Esophagus squamous epithelium (tissue), 5 donors: Measurements from ENCODE around the gene DNMT3A. TPM values are rescaled to one million over a fixed set of nuclear protein-coding genes. Genes with fewer than 3 reads are reported as not detected.
A peak's percentile ranks its signal among the peaks of the same experiment; 100 is the strongest.

Experiments used
- DNase-seq: peaks from one replicate; lab custom pipeline; 2025; lab: John Stamatoyannopoulos, UW
- H3K27ac ChIP-seq, 4 donors: fragments of 200-600 bp; sonication (generic); one replicate each; pipeline ENCODE4 v1.5.1; 2016 to 2019; ENCODE audit warnings: mild to moderate bottlenecking in 1 of 4
- H3K27me3 ChIP-seq, 4 donors: fragments of 200-600 bp; sonication (generic); 1 replicate in 3 of 4; 2 replicates in 1 of 4; pipeline versions ENCODE4 v1.5.1 to v1.6.0; 2017 to 2021; ENCODE audit warnings: antibody characterized with exemption in 1 of 4
- H3K36me3 ChIP-seq, 3 donors: fragments of 200-600 bp; sonication (generic); one replicate each; pipeline ENCODE4 v1.5.1; 2016 to 2019
- H3K4me1 ChIP-seq, 3 donors: fragments of 200-600 bp; sonication (generic); one replicate each; pipeline ENCODE4 v1.5.1; 2017 to 2019
- H3K4me3 ChIP-seq, 4 donors: fragments of 200-600 bp; sonication (generic); 1 replicate in 3 of 4; 2 replicates in 1 of 4; pipeline ENCODE4 v1.5.1; 2016 to 2019; ENCODE audit warnings: mild to moderate bottlenecking in 2 of 4, moderate library complexity in 1 of 4
- H3K9me3 ChIP-seq, 3 donors: fragments of 200-600 bp; sonication (generic); one replicate each; pipeline ENCODE4 v1.5.1; 2016 to 2019
- CTCF ChIP-seq, 6 experiments: fragments of 450-650 bp in 4 of 6; fragments of 200-600 bp in 2 of 6; sonication (generic) in 2 of 6; IDR thresholded peaks; one replicate each; pipeline ENCODE4 v1.5.1; 2016 to 2019; ENCODE audit warnings: antibody characterized with exemption in 6 of 6, mild to moderate bottlenecking in 4 of 6, moderate library complexity in 4 of 6
- POLR2A ChIP-seq, 4 donors: fragments of 450-650 bp; IDR thresholded peaks; one replicate each; pipeline ENCODE4 v1.6.1; 2017; ENCODE audit warnings: antibody characterized with exemption in 4 of 4, mild to moderate bottlenecking in 4 of 4, moderate library complexity in 3 of 4
- WGBS, 2 donors: methylation state at CpG; one replicate each; pipeline ENCODE4 v1.1.5; 2018; 5-methylcytosine and 5-hydroxymethylcytosine counted together
- intact Hi-C: fragments of 100-400 bp; cut with DNase I; formaldehyde crosslinking; loops from one replicate; pipeline ENCODE4 v1.15.0; 2022
- total RNA-seq, 4 donors: library from RNA; depleted of rRNA; stranded (reverse); fragments of >200 nt; gene quantifications; one replicate each; pipeline ENCODE4 v1.1.0, GENCODE V29; 2016
- donor health status: DM: yes; HTN: yes; CAD: no.

DNMT3A gene
- total RNA-seq, 4 donors from 2014 or later: 4.1 to 13.6 (median 8.2) TPM

GRCh38 chr2:25280051-25280687 is 61.6 kb downstream of the DNMT3A start:
- TF ChIP-seq CTCF (IDR thresholded peaks at IDR 0.05) (no peak), POLR2A (IDR thresholded peaks at IDR 0.05) (no peak)
- H3K36me3 ChIP-seq: peaks cover 0 to 23% (median 5%) of the 10 kb centered on the region in 3 donors
- peaks cover 22 to 76% (median 32%) of the 10 kb centered on the region in 3 donors for H3K4me1 ChIP-seq
- no peaks in the 10 kb centered on the region for H3K9me3 ChIP-seq
- no peak overlapping the region for H3K4me3 ChIP-seq
- DNase-seq: no peak
- intact Hi-C loops: no loop called here
- peak overlapping the region in 1 of 4 donors; percentile 85 for H3K27ac ChIP-seq
- WGBS, 2 donors: 87% methylated on average over 8 to 9 of the region's 10 CpGs
- no peaks in the 10 kb centered on the region for H3K27me3 ChIP-seq

- DNase-seq: peak; percentile 24
- Histone ChIP-seq H3K4me1 (peaks cover 28 to 82% (median 32%) of the 10 kb centered on the region in 3 donors), H3K27ac (peak overlapping the region; percentile 66 to 85 (median 72)), H3K9me3 (no peaks in the 10 kb centered on the region), H3K36me3 (peaks cover 0 to 30% (median 0%) of the 10 kb centered on the region in 3 donors), H3K4me3 (peak overlapping the region; percentile 7 to 44 (median 12)), H3K27me3 (no peaks in the 10 kb centered on the region)
- intact Hi-C loops: no loop called here
- TF ChIP-seq CTCF (IDR thresholded peaks at IDR 0.05) (peak in 1 of 6 experiments; percentile 6), POLR2A (IDR thresholded peaks at IDR 0.05) (no peak)
- 16 to 17% methylated on average over 12 of the region's 12 CpGs for WGBS, 2 donors
These were observed 62.6 kb downstream of the DNMT3A start for GRCh38 chr2:25279091-25279651.

GRCh38 chr2:25276569-25277465 is 64.9 kb downstream of the DNMT3A start:
- 26 to 49% methylated on average over 8 to 29 of the region's 60 CpGs for WGBS, 2 donors
- Histone ChIP-seq H3K36me3 (peaks cover 0 to 39% (median 0%) of the 10 kb centered on the region in 3 donors), H3K9me3 (no peaks in the 10 kb centered on the region), H3K4me3 (peak overlapping the region; percentile 23 to 63 (median 45)), H3K27me3 (no peaks in the 10 kb centered on the region), H3K27ac (peak overlapping the region; percentile 64 to 85 (median 76)), H3K4me1 (peaks cover 32 to 91% (median 35%) of the 10 kb centered on the region in 3 donors)
- peak; percentile 15 for DNase-seq
- TF ChIP-seq CTCF (IDR thresholded peaks at IDR 0.05): peak; percentile 60 to 83 (median 78)
- TF ChIP-seq POLR2A (IDR thresholded peaks at IDR 0.05): no peak
- intact Hi-C loops: no loop called here

- intact Hi-C loops: no loop called here
- Histone ChIP-seq H3K36me3 (peaks cover 0 to 41% (median 0%) of the 10 kb centered on the region in 3 donors), H3K9me3 (no peaks in the 10 kb centered on the region), H3K27ac (peak overlapping the region in 3 of 4 donors; percentile 39 to 85 (median 69)), H3K4me1 (peaks cover 28 to 79% (median 35%) of the 10 kb centered on the region in 3 donors), H3K4me3 (no peak overlapping the region), H3K27me3 (no peaks in the 10 kb centered on the region)
- 39 to 67% methylated on average over 3 to 4 of the region's 6 CpGs for WGBS, 2 donors
- DNase-seq: no peak
- TF ChIP-seq CTCF (IDR thresholded peaks at IDR 0.05): no peak
- no peak for TF ChIP-seq POLR2A (IDR thresholded peaks at IDR 0.05)
These were observed 66.2 kb downstream of the DNMT3A start for GRCh38 chr2:25275575-25275965.
